ENCODE results near the gene CYP27C1. TPM values are rescaled to one million over a fixed set of nuclear protein-coding genes. Genes with fewer than 3 reads are reported as not detected.
"Not testable (repeated sequence)": the region's sequence is repeated elsewhere in the genome, so short reads cannot be mapped to it uniquely, and the experiment has no call there.

Gene CYP27C1
- total RNA-seq, 2 experiments from 2014 or later: not detected

GRCh38 chr2:127255146-127255545 is 35.0 kb upstream of the CYP27C1 start:
- no peak overlapping the region for H3K27ac ChIP-seq (ENCODE audit: low read depth in 1 of 2, low read length in 2 of 2)
- H3K9me3 ChIP-seq (ENCODE audit: control insufficient read depth in 1 of 2, insufficient read depth in 1 of 2, low read length in 2 of 2): no peaks in the 10 kb centered on the region
- intact Hi-C loops (cut with DNase I, micrococcal nuclease): no loop called here
- H3K9me3 Mint-ChIP-seq: no peaks in the 10 kb centered on the region
- CTCF ChIA-PET: no interaction called here
- H3K4me3 ChIP-seq (ENCODE audit: low read length): no peak overlapping the region
- H3K4me3 Mint-ChIP-seq: no peak overlapping the region
- no peaks in the 10 kb centered on the region for H3K27me3 Mint-ChIP-seq
- POLR2A ChIA-PET: interaction anchor here (0.9 kb wide), 1 partner anchor 38 kb away, joined by 3 read pairs; no protein-coding TSS in a partner anchor
- no peaks in the 10 kb centered on the region for H3K4me1 Mint-ChIP-seq (ENCODE audit: low read depth)
- H3K27ac Mint-ChIP-seq: no peak overlapping the region
- H3K36me3 ChIP-seq (ENCODE audit: insufficient read depth, low read length): peaks cover 40% of the 10 kb centered on the region
- DNase-seq: no peak
- no peak for TF ChIP-seq CTCF (IDR thresholded peaks at IDR 0.05)
- peaks cover 57% of the 10 kb centered on the region for H3K36me3 Mint-ChIP-seq (ENCODE audit: low read depth)
- H3K4me1 ChIP-seq (ENCODE audit: insufficient read depth, low read length): no peaks in the 10 kb centered on the region
- no peak for ATAC-seq (ENCODE audit: poor library complexity)
- H3K27me3 ChIP-seq (ENCODE audit: control insufficient read depth in 1 of 2, insufficient read depth in 2 of 2, low read length in 2 of 2): no peaks in the 10 kb centered on the region

- DNase-seq: no peak
- ChIA-PET POLR2A (no interaction called here), CTCF (no interaction called here)
- intact Hi-C loops (cut with DNase I, micrococcal nuclease): no loop called here
- Mint-ChIP-seq H3K4me3 (no peak overlapping the region), H3K27me3 (no peaks in the 10 kb centered on the region), H3K36me3 (ENCODE audit: low read depth) (peaks cover 50% of the 10 kb centered on the region), H3K4me1 (ENCODE audit: low read depth) (no peaks in the 10 kb centered on the region), H3K27ac (no peak overlapping the region), H3K9me3 (no peaks in the 10 kb centered on the region)
- no peak for ATAC-seq (ENCODE audit: poor library complexity)
- Histone ChIP-seq H3K4me3 (ENCODE audit: low read length) (no peak overlapping the region), H3K27ac (ENCODE audit: low read depth in 1 of 2, low read length in 2 of 2) (no peak overlapping the region), H3K9me3 (ENCODE audit: control insufficient read depth in 1 of 2, insufficient read depth in 1 of 2, low read length in 2 of 2) (no peaks in the 10 kb centered on the region), H3K4me1 (ENCODE audit: insufficient read depth, low read length) (no peaks in the 10 kb centered on the region), H3K27me3 (ENCODE audit: control insufficient read depth in 1 of 2, insufficient read depth in 2 of 2, low read length in 2 of 2) (no peaks in the 10 kb centered on the region), H3K36me3 (ENCODE audit: insufficient read depth, low read length) (peaks cover 33% of the 10 kb centered on the region)
- TF ChIP-seq CTCF (IDR thresholded peaks at IDR 0.05): no peak
These were observed 34.4 kb upstream of the CYP27C1 start for GRCh38 chr2:127254386-127254981.

- H3K9me3 Mint-ChIP-seq; CTCF ChIA-PET; H3K27ac ChIP-seq (ENCODE audit: low read depth in 1 of 2, low read length in 2 of 2); H3K27me3 ChIP-seq (ENCODE audit: control insufficient read depth in 1 of 2, insufficient read depth in 2 of 2, low read length in 2 of 2); H3K4me1 ChIP-seq (ENCODE audit: insufficient read depth, low read length); H3K27me3 Mint-ChIP-seq; ATAC-seq (ENCODE audit: poor library complexity); H3K36me3 ChIP-seq (ENCODE audit: insufficient read depth, low read length); H3K4me3 ChIP-seq (ENCODE audit: low read length); intact Hi-C loops (cut with DNase I, micrococcal nuclease); H3K4me1 Mint-ChIP-seq (ENCODE audit: low read depth); POLR2A ChIA-PET; H3K4me3 Mint-ChIP-seq; H3K27ac Mint-ChIP-seq: not testable (repeated sequence)
- peaks cover 10% of the 10 kb centered on the region for H3K36me3 Mint-ChIP-seq (ENCODE audit: low read depth)
- H3K9me3 ChIP-seq (ENCODE audit: control insufficient read depth in 1 of 2, insufficient read depth in 1 of 2, low read length in 2 of 2): peaks cover 8 to 13% of the 10 kb centered on the region in 2 experiments
- DNase-seq: peak in 1 of 14 experiments; percentile 31
These were observed 21.1 kb upstream of the CYP27C1 start for GRCh38 chr2:127241184-127241583.

- TF ChIP-seq CTCF (IDR thresholded peaks at IDR 0.05): no peak
- H3K4me1 Mint-ChIP-seq (ENCODE audit: low read depth): no peaks in the 10 kb centered on the region
- peaks cover 5% of the 10 kb centered on the region for H3K9me3 Mint-ChIP-seq
- no peaks in the 10 kb centered on the region for H3K27me3 Mint-ChIP-seq
- H3K4me3 Mint-ChIP-seq: no peak overlapping the region
- no peak overlapping the region for H3K27ac Mint-ChIP-seq
- no peak overlapping the region for H3K27ac ChIP-seq (ENCODE audit: low read depth in 1 of 2, low read length in 2 of 2)
- CTCF ChIA-PET: no interaction called here
- ATAC-seq (ENCODE audit: poor library complexity) (no peak), DNase-seq (no peak)
- peaks cover 8 to 13% of the 10 kb centered on the region in 2 experiments for H3K9me3 ChIP-seq (ENCODE audit: control insufficient read depth in 1 of 2, insufficient read depth in 1 of 2, low read length in 2 of 2)
- H3K27me3 ChIP-seq (ENCODE audit: control insufficient read depth in 1 of 2, insufficient read depth in 2 of 2, low read length in 2 of 2): no peaks in the 10 kb centered on the region
- POLR2A ChIA-PET: no interaction called here
- H3K4me1 ChIP-seq (ENCODE audit: insufficient read depth, low read length): no peaks in the 10 kb centered on the region
- peaks cover 10% of the 10 kb centered on the region for H3K36me3 Mint-ChIP-seq (ENCODE audit: low read depth)
- H3K4me3 ChIP-seq (ENCODE audit: low read length): no peak overlapping the region
- intact Hi-C loops (cut with DNase I, micrococcal nuclease): no loop called here
- H3K36me3 ChIP-seq (ENCODE audit: insufficient read depth, low read length): no peaks in the 10 kb centered on the region
These were observed 19.3 kb upstream of the CYP27C1 start for GRCh38 chr2:127239395-127239794.

GRCh38 chr2:127237768-127238167 is 17.7 kb upstream of the CYP27C1 start:
- H3K4me3 ChIP-seq (ENCODE audit: low read length); DNase-seq; POLR2A ChIA-PET; H3K27ac Mint-ChIP-seq; H3K27ac ChIP-seq (ENCODE audit: low read depth in 1 of 2, low read length in 2 of 2); ATAC-seq (ENCODE audit: poor library complexity); CTCF ChIA-PET; H3K36me3 ChIP-seq (ENCODE audit: insufficient read depth, low read length); H3K4me3 Mint-ChIP-seq; H3K9me3 Mint-ChIP-seq; H3K4me1 Mint-ChIP-seq (ENCODE audit: low read depth); H3K4me1 ChIP-seq (ENCODE audit: insufficient read depth, low read length); intact Hi-C loops (cut with DNase I, micrococcal nuclease); H3K27me3 ChIP-seq (ENCODE audit: control insufficient read depth in 1 of 2, insufficient read depth in 2 of 2, low read length in 2 of 2); H3K27me3 Mint-ChIP-seq: not testable (repeated sequence)
- H3K9me3 ChIP-seq (ENCODE audit: control insufficient read depth in 1 of 2, insufficient read depth in 1 of 2, low read length in 2 of 2): peaks cover 8 to 13% of the 10 kb centered on the region in 2 experiments
- H3K36me3 Mint-ChIP-seq (ENCODE audit: low read depth): peaks cover 10% of the 10 kb centered on the region

Data from CD4-positive, alpha-beta T cell (primary cell).